GM23338 (cell line): ENCODE measurements around the gene STIM2.

ENCODE experiments used
- EZH2 ChIP-seq: fragments of 200-600 bp; sonication (generic); IDR thresholded peaks from one replicate; pipeline ENCODE4 v1.8.0; 2017; ENCODE audit warnings: antibody characterized with exemption, mild to moderate bottlenecking, low read depth; ENCODE audit not compliant: unreplicated experiment
- TF ChIP-seq, protein P1 (sequence below), 2 experiments: fragments of 200-600 bp in 1 of 2; sonication (generic) in 1 of 2; conservative IDR thresholded peaks; 2 replicates each; pipeline versions ENCODE4 v1.5.1 to v1.6.1; 2016 to 2017; ENCODE audit warnings: antibody characterized with exemption in 2 of 2, low read depth in 2 of 2, mild to moderate bottlenecking in 2 of 2, moderate library complexity in 1 of 2

DNA sequence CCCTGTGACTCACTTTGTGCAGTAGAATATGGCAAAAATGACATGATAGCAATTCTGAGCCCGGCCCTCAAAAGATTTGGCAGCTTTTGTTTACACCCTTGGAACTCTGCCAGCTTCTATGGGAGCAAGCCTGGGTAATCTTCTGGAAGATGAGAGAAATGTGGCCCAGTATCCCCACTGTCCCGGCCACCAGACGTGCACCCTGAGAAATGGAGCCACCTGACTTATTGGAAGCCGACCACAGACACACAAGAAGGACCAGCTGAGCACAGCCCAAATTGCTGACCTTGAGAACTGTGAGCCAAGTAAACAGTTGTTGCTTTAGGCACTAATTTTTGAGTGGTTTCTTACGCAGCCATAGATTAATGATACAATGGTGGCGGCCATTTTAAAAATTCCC is 197.0 kb downstream of the STIM2 start:
- TF ChIP-seq, protein P1, sequence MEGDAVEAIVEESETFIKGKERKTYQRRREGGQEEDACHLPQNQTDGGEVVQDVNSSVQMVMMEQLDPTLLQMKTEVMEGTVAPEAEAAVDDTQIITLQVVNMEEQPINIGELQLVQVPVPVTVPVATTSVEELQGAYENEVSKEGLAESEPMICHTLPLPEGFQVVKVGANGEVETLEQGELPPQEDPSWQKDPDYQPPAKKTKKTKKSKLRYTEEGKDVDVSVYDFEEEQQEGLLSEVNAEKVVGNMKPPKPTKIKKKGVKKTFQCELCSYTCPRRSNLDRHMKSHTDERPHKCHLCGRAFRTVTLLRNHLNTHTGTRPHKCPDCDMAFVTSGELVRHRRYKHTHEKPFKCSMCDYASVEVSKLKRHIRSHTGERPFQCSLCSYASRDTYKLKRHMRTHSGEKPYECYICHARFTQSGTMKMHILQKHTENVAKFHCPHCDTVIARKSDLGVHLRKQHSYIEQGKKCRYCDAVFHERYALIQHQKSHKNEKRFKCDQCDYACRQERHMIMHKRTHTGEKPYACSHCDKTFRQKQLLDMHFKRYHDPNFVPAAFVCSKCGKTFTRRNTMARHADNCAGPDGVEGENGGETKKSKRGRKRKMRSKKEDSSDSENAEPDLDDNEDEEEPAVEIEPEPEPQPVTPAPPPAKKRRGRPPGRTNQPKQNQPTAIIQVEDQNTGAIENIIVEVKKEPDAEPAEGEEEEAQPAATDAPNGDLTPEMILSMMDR (conservative IDR thresholded peaks at IDR 0.05; ENCODE audit: low read depth in 2 of 2) = no peak
- TF ChIP-seq EZH2 = no peak
